HepG2 (cell line): ENCODE measurements around the gene LOX. TPM values are rescaled to one million over a fixed set of nuclear protein-coding genes. Genes with fewer than 3 reads are reported as not detected.

Source experiments
- ATRX ChIP-seq: sonication (generic); formaldehyde crosslinking; IDR thresholded peaks from 2 replicates; pipeline ENCODE4 v1.4.0; 2020; ENCODE audit warnings: missing genetic modification reagents, borderline replicate concordance
- ELF3 ChIP-seq: IDR thresholded peaks from 2 replicates; pipeline ENCODE4 v1.6.1; 2016; ENCODE audit warnings: missing genetic modification reagents, missing compliant biosample characterization
- HNF4A ChIP-seq: sonication (generic); formaldehyde crosslinking; IDR thresholded peaks from 2 replicates; pipeline ENCODE4 v1.4.0; 2020; ENCODE audit warnings: missing genetic modification reagents
- JUNB ChIP-seq: sonication (generic); formaldehyde crosslinking; IDR thresholded peaks from 2 replicates; pipeline ENCODE4 v1.8.0; 2022; ENCODE audit warnings: missing genetic modification reagents, mild to moderate bottlenecking, borderline replicate concordance
- KLF11 ChIP-seq: IDR thresholded peaks from 2 replicates; pipeline ENCODE4 v1.6.1; 2016; ENCODE audit warnings: missing compliant biosample characterization
- MLX ChIP-seq: IDR thresholded peaks from 2 replicates; pipeline ENCODE4 v1.6.1; 2016
- MTA1 ChIP-seq: sonication (generic); formaldehyde crosslinking; IDR thresholded peaks from 2 replicates; pipeline ENCODE4 v1.4.0; 2020; ENCODE audit warnings: missing genetic modification reagents, mild to moderate bottlenecking, borderline replicate concordance
- NR2F1 ChIP-seq, 2 experiments: fragments of 450-650 bp in 1 of 2; formaldehyde crosslinking in 1 of 2; IDR thresholded peaks; 2 replicates each; pipeline versions ENCODE4 v1.5.0 to v1.6.1; 2016 to 2020; ENCODE audit warnings: mild to moderate bottlenecking in 1 of 2, missing compliant biosample characterization in 1 of 2, missing genetic modification reagents in 1 of 2, moderate library complexity in 1 of 2
- NR2F6 ChIP-seq, 2 experiments: IDR thresholded peaks; 2 replicates each; pipeline ENCODE4 v1.6.1; 2016; ENCODE audit warnings: antibody characterized with exemption in 1 of 2, mild to moderate bottlenecking in 1 of 2
- SRY ChIP-seq: sonication (generic); formaldehyde crosslinking; IDR thresholded peaks from 2 replicates; pipeline ENCODE4 v1.8.0; 2022; ENCODE audit warnings: mild to moderate bottlenecking, missing genetic modification reagents
- TBX3 ChIP-seq: fragments of 450-650 bp; IDR thresholded peaks from 2 replicates; pipeline ENCODE4 v1.6.1; 2017; ENCODE audit warnings: antibody characterized with exemption, mild to moderate bottlenecking, inconsistent platforms, borderline replicate concordance
- TCF7 ChIP-seq: sonication (generic); IDR thresholded peaks from 2 replicates; pipeline ENCODE4 v1.6.1; 2016; ENCODE audit warnings: antibody characterized with exemption, low read depth
- TCF7L2 ChIP-seq: IDR thresholded peaks from 2 replicates; pipeline ENCODE4 v1.6.1; 2011; ENCODE audit warnings: mild to moderate bottlenecking, low read depth, low read length, moderate library complexity
- ZBTB14 ChIP-seq: sonication (generic); formaldehyde crosslinking; IDR thresholded peaks from 2 replicates; pipeline ENCODE4 v1.4.0; 2020; ENCODE audit warnings: missing genetic modification reagents
- ZNF124 ChIP-seq: sonication (generic); formaldehyde crosslinking; IDR thresholded peaks from 2 replicates; pipeline ENCODE4 v1.4.0; 2020; ENCODE audit warnings: missing genetic modification reagents
- ZNF644 ChIP-seq: IDR thresholded peaks from 2 replicates; pipeline ENCODE4 v1.6.1; 2016; ENCODE audit warnings: low read depth
- ZNF761 ChIP-seq: sonication (generic); formaldehyde crosslinking; conservative IDR thresholded peaks from 2 replicates; pipeline ENCODE4 v1.4.0; 2020; ENCODE audit warnings: mild to moderate bottlenecking, missing genetic modification reagents
- ZNF780A ChIP-seq: sonication (generic); formaldehyde crosslinking; IDR thresholded peaks from 2 replicates; pipeline ENCODE4 v1.8.0; 2022; ENCODE audit warnings: mild to moderate bottlenecking, missing genetic modification reagents, moderate library complexity
- ZNF879 ChIP-seq: sonication (generic); formaldehyde crosslinking; IDR thresholded peaks from 2 replicates; pipeline ENCODE4 v1.8.1; 2023; ENCODE audit warnings: missing genetic modification reagents
- polyA plus RNA-seq, 8 experiments: library from polyadenylated mRNA; depleted of rRNA in 3 of 8; stranded (reverse) in 7 of 8; unstranded in 1 of 8; fragments of >200 nt; fragmentation: Illumina TruSeq in 4 of 8; extraction: Trizol in 4 of 8; gene quantifications; 2 replicates each; pipeline versions ENCODE4 v1.2.1 to v1.2.3, GENCODE V29; 2011 to 2016; ENCODE audit warnings: low read depth in 4 of 8, missing spikeins in 1 of 8, mixed read lengths in 1 of 8; ENCODE audit not compliant: insufficient read depth in 1 of 8
- total RNA-seq, 5 experiments: library from RNA; depleted of rRNA; stranded (reverse); fragments of >200 nt; fragmentation: Illumina TruSeq; extraction: Trizol; gene quantifications; 2 replicates each; pipeline ENCODE4 v1.2.3, GENCODE V29; 2016; ENCODE audit warnings: low read depth in 1 of 5
- TF ChIP-seq, protein P1 (sequence below): sonication (generic); formaldehyde crosslinking; IDR thresholded peaks from 2 replicates; pipeline ENCODE4 v1.8.1; 2023; ENCODE audit warnings: mild to moderate bottlenecking, missing genetic modification reagents

Gene LOX
- total and polyA plus RNA-seq, 2 of the 13 experiments (the other 11 are each of a cell fraction or from before 2014, with no cell fraction given), result 0.73 to 173 TPM

DNA sequence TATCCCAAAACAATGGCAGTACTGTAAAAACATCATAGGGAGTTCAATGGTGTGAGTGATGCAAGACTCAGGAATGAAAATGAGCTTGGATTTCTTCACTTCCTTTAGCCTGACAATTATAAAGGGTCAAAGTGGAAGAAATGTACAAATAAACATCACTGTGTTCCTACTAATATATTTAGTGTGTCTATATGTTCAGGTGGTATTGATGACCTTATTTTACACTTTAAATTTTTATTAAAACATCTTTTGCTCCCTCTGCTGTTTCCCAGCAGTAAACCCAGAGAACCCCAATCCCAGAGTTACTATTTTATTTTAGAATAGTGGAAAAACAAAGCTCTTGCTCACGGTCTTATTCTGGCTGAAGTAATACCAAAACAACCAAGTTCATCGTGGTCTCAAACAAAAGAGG is 2.0 kb downstream of the LOX start (continued):
- TF ChIP-seq ZNF879 (CRISPR knock-in tag) (peak; percentile 71; the same call in 1 of the 2 replicates), ZNF761 (CRISPR knock-in tag) (no peak), HNF4A (CRISPR knock-in tag) (peak; percentile 78), ZNF644 (peak; percentile 30; the same call in 1 of the 2 replicates), NR2F1 (CRISPR knock-in tag; IDR thresholded peaks at IDR 0.05) (peak in 1 of 2 experiments; percentile 86; a peak in 2 of 4 replicates), SRY (CRISPR knock-in tag) (no peak), MLX (CRISPR knock-in tag) (0 out of 2 replicates have a peak, but pooled peaks have one; percentile 26), MTA1 (no peak), JUNB (CRISPR knock-in tag) (no peak), ELF3 (CRISPR knock-in tag) (peak; percentile 86), TCF7 (peak; percentile 81), TCF7L2 (no peak), ZBTB14 (CRISPR knock-in tag) (no peak), ZNF780A (no peak), NR2F6 (IDR thresholded peaks at IDR 0.05) (peak; percentile 94), NR2F6 (CRISPR knock-in tag; IDR thresholded peaks at IDR 0.05) (peak; percentile 92), TBX3 (peak; percentile 89), KLF11 (no peak), ZNF124 (CRISPR knock-in tag) (no peak), ATRX (CRISPR knock-in tag) (no peak)
- TF ChIP-seq, protein P1, sequence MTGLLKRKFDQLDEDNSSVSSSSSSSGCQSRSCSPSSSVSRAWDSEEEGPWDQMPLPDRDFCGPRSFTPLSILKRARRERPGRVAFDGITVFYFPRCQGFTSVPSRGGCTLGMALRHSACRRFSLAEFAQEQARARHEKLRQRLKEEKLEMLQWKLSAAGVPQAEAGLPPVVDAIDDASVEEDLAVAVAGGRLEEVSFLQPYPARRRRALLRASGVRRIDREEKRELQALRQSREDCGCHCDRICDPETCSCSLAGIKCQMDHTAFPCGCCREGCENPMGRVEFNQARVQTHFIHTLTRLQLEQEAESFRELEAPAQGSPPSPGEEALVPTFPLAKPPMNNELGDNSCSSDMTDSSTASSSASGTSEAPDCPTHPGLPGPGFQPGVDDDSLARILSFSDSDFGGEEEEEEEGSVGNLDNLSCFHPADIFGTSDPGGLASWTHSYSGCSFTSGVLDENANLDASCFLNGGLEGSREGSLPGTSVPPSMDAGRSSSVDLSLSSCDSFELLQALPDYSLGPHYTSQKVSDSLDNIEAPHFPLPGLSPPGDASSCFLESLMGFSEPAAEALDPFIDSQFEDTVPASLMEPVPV (CRISPR knock-in tag), result no peak
- TF ChIP-seq, all 625 proteins: peak for 79
